GM12873 (cell line): ENCODE data around the gene CERS6.

Experiments used
- TF ChIP-seq, protein P1 (sequence below): IDR thresholded peaks from 2 replicates; pipeline ENCODE4 v1.5.1; 2012; ENCODE audit warnings: low read depth, mild to moderate bottlenecking, moderate library complexity, low read length, control low read depth; ENCODE audit not compliant: insufficient read depth; ENCODE audit errors: missing control alignments

Gene CERS6

GRCh38 chr2:168757223-168757622 is 301.2 kb downstream of the CERS6 start:
- TF ChIP-seq, protein P1, sequence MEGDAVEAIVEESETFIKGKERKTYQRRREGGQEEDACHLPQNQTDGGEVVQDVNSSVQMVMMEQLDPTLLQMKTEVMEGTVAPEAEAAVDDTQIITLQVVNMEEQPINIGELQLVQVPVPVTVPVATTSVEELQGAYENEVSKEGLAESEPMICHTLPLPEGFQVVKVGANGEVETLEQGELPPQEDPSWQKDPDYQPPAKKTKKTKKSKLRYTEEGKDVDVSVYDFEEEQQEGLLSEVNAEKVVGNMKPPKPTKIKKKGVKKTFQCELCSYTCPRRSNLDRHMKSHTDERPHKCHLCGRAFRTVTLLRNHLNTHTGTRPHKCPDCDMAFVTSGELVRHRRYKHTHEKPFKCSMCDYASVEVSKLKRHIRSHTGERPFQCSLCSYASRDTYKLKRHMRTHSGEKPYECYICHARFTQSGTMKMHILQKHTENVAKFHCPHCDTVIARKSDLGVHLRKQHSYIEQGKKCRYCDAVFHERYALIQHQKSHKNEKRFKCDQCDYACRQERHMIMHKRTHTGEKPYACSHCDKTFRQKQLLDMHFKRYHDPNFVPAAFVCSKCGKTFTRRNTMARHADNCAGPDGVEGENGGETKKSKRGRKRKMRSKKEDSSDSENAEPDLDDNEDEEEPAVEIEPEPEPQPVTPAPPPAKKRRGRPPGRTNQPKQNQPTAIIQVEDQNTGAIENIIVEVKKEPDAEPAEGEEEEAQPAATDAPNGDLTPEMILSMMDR = no peak

- TF ChIP-seq, protein P1 = peak; percentile 69
These were observed 303.1 kb downstream of the CERS6 start for GRCh38 chr2:168758970-168759820.

GRCh38 chr2:168765401-168765800 is 309.3 kb downstream of the CERS6 start:
- TF ChIP-seq, protein P1 = no peak

- TF ChIP-seq, protein P1 = no peak
These were observed 310.5 kb downstream of the CERS6 start for GRCh38 chr2:168766600-168766999.

DNA sequence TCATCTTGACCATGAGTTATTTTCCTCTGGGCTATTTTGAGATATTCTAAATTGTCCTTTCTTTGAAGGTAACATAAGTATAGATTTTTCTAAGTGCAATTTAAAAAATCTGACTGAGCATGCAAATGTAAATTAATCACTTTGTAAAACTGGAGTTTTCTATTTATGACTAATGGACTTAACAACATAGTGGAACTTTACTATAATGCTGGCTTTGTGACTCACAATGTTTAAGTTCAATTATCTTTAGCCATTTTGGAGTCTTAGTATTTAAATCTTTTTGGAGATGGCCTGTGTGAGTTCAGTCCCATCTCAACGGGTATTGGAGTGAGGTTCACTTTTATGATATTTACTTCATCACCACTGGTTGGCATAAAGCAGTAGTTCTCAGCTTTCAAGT is 311.2 kb downstream of the CERS6 start:
- TF ChIP-seq, protein P1 = no peak

- TF ChIP-seq, protein P1 = no peak
These were observed 314.7 kb downstream of the CERS6 start for GRCh38 chr2:168770796-168771195.

DNA sequence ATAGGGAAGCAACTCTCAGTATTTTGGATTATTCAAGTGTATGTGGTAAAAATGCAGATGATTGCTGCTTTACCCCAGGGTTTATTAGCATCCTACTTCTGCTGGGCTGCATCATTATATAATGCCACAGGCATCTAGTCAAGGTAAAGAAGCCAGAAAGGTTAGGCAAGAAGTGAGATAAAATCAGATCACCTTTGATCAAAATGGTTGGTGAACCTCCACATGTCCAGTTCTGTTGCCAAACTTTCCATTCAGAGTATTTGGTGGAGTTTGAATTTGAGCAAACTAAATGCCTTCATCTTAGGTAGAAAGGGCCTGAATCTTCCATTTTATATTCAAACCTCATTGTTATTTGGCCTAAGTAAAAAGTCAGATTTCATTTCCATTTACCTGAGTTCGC is 316.6 kb downstream of the CERS6 start:
- TF ChIP-seq, protein P1 = no peak
